ENCODE data around the gene ABCC3. TPM values are rescaled to one million over a fixed set of nuclear protein-coding genes. Genes with fewer than 3 reads are reported as not detected.
A peak's percentile ranks its signal among the peaks of the same experiment; 100 is the strongest.

Gene ABCC3
- total RNA-seq, 4 donors from 2014 or later = 1.5 to 19.2 (median 7.3) TPM

- no peak for TF ChIP-seq CTCF (IDR thresholded peaks at IDR 0.05)
- TF ChIP-seq EP300 (IDR thresholded peaks at IDR 0.05) = no peak
- no peak for TF ChIP-seq POLR2A (IDR thresholded peaks at IDR 0.05)
- 83 to 84% methylated on average over 17 of the region's 17 CpGs for WGBS, 2 donors
- Histone ChIP-seq H3K4me3 (no peak overlapping the region), H3K27ac (peak overlapping the region in 1 of 4 donors; percentile 69), H3K27me3 (no peaks in the 10 kb centered on the region), H3K9me3 (no peaks in the 10 kb centered on the region), H3K4me1 (peaks cover 0 to 20% (median 8%) of the 10 kb centered on the region in 4 donors), H3K36me3 (no peaks in the 10 kb centered on the region)
- no peak for DNase-seq (ENCODE audit: low spot score in 2 of 2)
These were observed 51.2 kb downstream of the ABCC3 start for GRCh38 chr17:50685691-50686493.

GRCh38 chr17:50686494-50687199, 52.0 kb downstream of the ABCC3 start:
- H3K4me3 ChIP-seq = no peak overlapping the region
- H3K4me1 ChIP-seq = peaks cover 0 to 23% (median 9%) of the 10 kb centered on the region in 4 donors
- no peaks in the 10 kb centered on the region for H3K36me3 ChIP-seq
- TF ChIP-seq CTCF (IDR thresholded peaks at IDR 0.05) = no peak
- TF ChIP-seq EP300 (IDR thresholded peaks at IDR 0.05) = no peak
- TF ChIP-seq POLR2A (IDR thresholded peaks at IDR 0.05) = no peak
- WGBS, 2 donors = 66 to 71% methylated on average over 14 of the region's 14 CpGs
- H3K9me3 ChIP-seq = no peaks in the 10 kb centered on the region
- no peak for DNase-seq (ENCODE audit: low spot score in 2 of 2)
- no peaks in the 10 kb centered on the region for H3K27me3 ChIP-seq
- peak overlapping the region in 2 of 4 donors; percentile 48 to 69 for H3K27ac ChIP-seq

GRCh38 chr17:50687200-50688066, 52.8 kb downstream of the ABCC3 start:
- Histone ChIP-seq H3K9me3 (no peaks in the 10 kb centered on the region), H3K27me3 (no peaks in the 10 kb centered on the region), H3K27ac (peak overlapping the region in 2 of 4 donors; percentile 48 to 57), H3K4me1 (peaks cover 0 to 24% (median 9%) of the 10 kb centered on the region in 4 donors), H3K4me3 (no peak overlapping the region), H3K36me3 (peaks cover 0 to 6% (median 0%) of the 10 kb centered on the region in 3 donors)
- no peak for DNase-seq (ENCODE audit: low spot score in 2 of 2)
- TF ChIP-seq EP300 (IDR thresholded peaks at IDR 0.05) (peak in 1 of 2 donors; percentile 4), CTCF (IDR thresholded peaks at IDR 0.05) (no peak)
- 88 to 92% methylated on average over 16 of the region's 16 CpGs for WGBS, 2 donors

- H3K27ac ChIP-seq = no peak overlapping the region
- H3K9me3 ChIP-seq = no peaks in the 10 kb centered on the region
- H3K4me3 ChIP-seq = no peak overlapping the region
- no peak for DNase-seq (ENCODE audit: low spot score in 2 of 2)
- WGBS, 2 donors = 99 to 100% methylated on average over 3 of the region's 3 CpGs
- H3K27me3 ChIP-seq = no peaks in the 10 kb centered on the region
- peaks cover 0 to 24% (median 9%) of the 10 kb centered on the region in 4 donors for H3K4me1 ChIP-seq
- TF ChIP-seq EP300 (IDR thresholded peaks at IDR 0.05) (no peak), POLR2A (IDR thresholded peaks at IDR 0.05) (no peak), CTCF (IDR thresholded peaks at IDR 0.05) (no peak)
- peaks cover 0 to 14% (median 0%) of the 10 kb centered on the region in 3 donors for H3K36me3 ChIP-seq
These were observed 53.6 kb downstream of the ABCC3 start for GRCh38 chr17:50688245-50688644.
